ENCODE measurements around the gene KRT84. TPM values are rescaled to one million over a fixed set of nuclear protein-coding genes. Genes with fewer than 3 reads are reported as not detected.
A peak's percentile ranks its signal among the peaks of the same experiment; 100 is the strongest.

KRT84 gene
- total RNA-seq, 2 experiments from 2014 or later = not detected

GRCh38 chr12:52381206-52381605 lies 4.2 kb downstream of the KRT84 start:
- intact Hi-C loops (cut with micrococcal nuclease) = loop anchor here (10.0 kb wide), 1 partner anchor 594 kb away; no protein-coding TSS in a partner anchor
- no peaks in the 10 kb centered on the region for H3K36me3 Mint-ChIP-seq (ENCODE audit: low read depth)
- H3K9me3 Mint-ChIP-seq = no peaks in the 10 kb centered on the region
- POLR2A ChIA-PET = no interaction called here
- ATAC-seq (no peak), DNase-seq (no peak)
- H3K27me3 Mint-ChIP-seq = no peaks in the 10 kb centered on the region
- CTCF ChIA-PET = interaction anchor here (1.1 to 1.9 kb wide), 4 partner anchors 8 to 53 kb away, joined by 4 to 8 read pairs (median 4); no protein-coding TSS in a partner anchor
- H3K27ac Mint-ChIP-seq = no peak overlapping the region
- TF ChIP-seq, protein P1, sequence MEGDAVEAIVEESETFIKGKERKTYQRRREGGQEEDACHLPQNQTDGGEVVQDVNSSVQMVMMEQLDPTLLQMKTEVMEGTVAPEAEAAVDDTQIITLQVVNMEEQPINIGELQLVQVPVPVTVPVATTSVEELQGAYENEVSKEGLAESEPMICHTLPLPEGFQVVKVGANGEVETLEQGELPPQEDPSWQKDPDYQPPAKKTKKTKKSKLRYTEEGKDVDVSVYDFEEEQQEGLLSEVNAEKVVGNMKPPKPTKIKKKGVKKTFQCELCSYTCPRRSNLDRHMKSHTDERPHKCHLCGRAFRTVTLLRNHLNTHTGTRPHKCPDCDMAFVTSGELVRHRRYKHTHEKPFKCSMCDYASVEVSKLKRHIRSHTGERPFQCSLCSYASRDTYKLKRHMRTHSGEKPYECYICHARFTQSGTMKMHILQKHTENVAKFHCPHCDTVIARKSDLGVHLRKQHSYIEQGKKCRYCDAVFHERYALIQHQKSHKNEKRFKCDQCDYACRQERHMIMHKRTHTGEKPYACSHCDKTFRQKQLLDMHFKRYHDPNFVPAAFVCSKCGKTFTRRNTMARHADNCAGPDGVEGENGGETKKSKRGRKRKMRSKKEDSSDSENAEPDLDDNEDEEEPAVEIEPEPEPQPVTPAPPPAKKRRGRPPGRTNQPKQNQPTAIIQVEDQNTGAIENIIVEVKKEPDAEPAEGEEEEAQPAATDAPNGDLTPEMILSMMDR (IDR thresholded peaks at IDR 0.05) = no peak
- H3K4me1 Mint-ChIP-seq (ENCODE audit: low read depth) = peaks cover 13% of the 10 kb centered on the region
- H3K4me3 Mint-ChIP-seq = no peak overlapping the region

GRCh38 chr12:52380271-52380694 lies 5.2 kb downstream of the KRT84 start:
- H3K4me1 Mint-ChIP-seq (ENCODE audit: low read depth) = peaks cover 13% of the 10 kb centered on the region
- no peaks in the 10 kb centered on the region for H3K9me3 Mint-ChIP-seq
- POLR2A ChIA-PET = no interaction called here
- intact Hi-C loops (cut with micrococcal nuclease) = loop anchor here (10.0 kb wide), 1 partner anchor 595 kb away; no protein-coding TSS in a partner anchor
- peak; percentile 43 for DNase-seq
- H3K27me3 Mint-ChIP-seq = no peaks in the 10 kb centered on the region
- H3K4me3 Mint-ChIP-seq = no peak overlapping the region
- H3K36me3 Mint-ChIP-seq (ENCODE audit: low read depth) = no peaks in the 10 kb centered on the region
- ATAC-seq = no peak
- CTCF ChIA-PET = interaction anchor here (0.7 to 1.5 kb wide), 3 partner anchors 16 to 53 kb away, joined by 3 to 4 read pairs (median 4); no protein-coding TSS in a partner anchor
- no peak overlapping the region for H3K27ac Mint-ChIP-seq
- TF ChIP-seq, protein P1 (IDR thresholded peaks at IDR 0.05) = peak; percentile 42

- H3K27me3 Mint-ChIP-seq = no peaks in the 10 kb centered on the region
- no peak for ATAC-seq
- POLR2A ChIA-PET = no interaction called here
- peaks cover 13% of the 10 kb centered on the region for H3K4me1 Mint-ChIP-seq (ENCODE audit: low read depth)
- TF ChIP-seq, protein P1 (IDR thresholded peaks at IDR 0.05) = no peak
- CTCF ChIA-PET = interaction anchor here (0.5 kb wide), 1 partner anchor 21 kb away, joined by 3 read pairs; no protein-coding TSS in a partner anchor
- no peaks in the 10 kb centered on the region for H3K36me3 Mint-ChIP-seq (ENCODE audit: low read depth)
- H3K27ac Mint-ChIP-seq = no peak overlapping the region
- no peak for DNase-seq
- intact Hi-C loops (cut with micrococcal nuclease) = loop anchor here (10.0 kb wide), 1 partner anchor 495 kb away; no protein-coding TSS in a partner anchor
- H3K9me3 Mint-ChIP-seq = no peaks in the 10 kb centered on the region
- H3K4me3 Mint-ChIP-seq = no peak overlapping the region
These were observed 5.9 kb downstream of the KRT84 start for GRCh38 chr12:52379536-52379935.

DNA sequence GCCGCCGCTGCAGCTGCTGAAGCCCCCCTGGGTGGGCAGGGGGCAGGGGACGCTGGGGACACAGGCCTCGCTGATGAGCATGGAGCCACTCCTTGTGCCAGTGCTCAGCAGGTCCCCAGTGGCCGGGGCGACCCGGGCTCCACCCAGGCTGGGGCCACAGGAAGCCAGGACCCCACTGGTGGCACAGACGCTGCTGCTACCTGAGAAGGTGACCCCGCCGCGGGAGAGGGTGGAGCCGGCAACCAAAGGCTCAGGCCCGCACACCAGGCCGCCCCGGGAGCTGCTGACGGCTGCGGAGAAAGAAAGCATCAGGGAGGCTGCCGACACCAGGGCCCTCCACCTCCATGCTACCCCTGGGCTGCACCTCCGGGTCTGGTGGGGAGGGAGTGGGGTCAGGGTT lies 7.4 kb downstream of the KRT84 start:
- Mint-ChIP-seq H3K9me3 (peaks cover 3% of the 10 kb centered on the region), H3K4me3 (no peak overlapping the region), H3K36me3 (ENCODE audit: low read depth) (no peaks in the 10 kb centered on the region), H3K4me1 (ENCODE audit: low read depth) (peaks cover 9% of the 10 kb centered on the region), H3K27ac (no peak overlapping the region), H3K27me3 (no peaks in the 10 kb centered on the region)
- ATAC-seq (no peak), DNase-seq (no peak)
- POLR2A ChIA-PET = no interaction called here
- CTCF ChIA-PET = no interaction called here
- intact Hi-C loops (cut with micrococcal nuclease) = loop anchor here (10.0 kb wide), 1 partner anchor 497 kb away; no protein-coding TSS in a partner anchor
- TF ChIP-seq, protein P1 (IDR thresholded peaks at IDR 0.05) = no peak

DNA sequence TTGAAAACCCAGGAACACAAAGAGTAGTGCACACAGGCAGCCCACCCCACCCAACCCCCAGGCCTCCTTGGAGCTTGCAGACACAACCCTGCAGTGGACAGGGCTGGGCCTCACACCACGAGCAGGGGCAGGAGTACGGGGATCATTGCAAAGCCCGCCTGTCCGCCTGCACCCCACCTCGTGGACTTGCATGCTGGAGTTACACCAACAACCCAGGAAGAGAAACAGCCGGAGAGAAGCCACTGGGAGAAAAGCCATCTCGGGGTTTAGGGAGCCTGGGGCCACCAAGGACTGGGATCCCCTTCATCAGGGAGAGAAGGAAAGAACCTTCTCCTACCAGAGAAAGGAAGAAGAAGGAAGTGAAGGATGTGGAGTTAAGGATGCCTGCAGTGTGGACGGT lies 8.2 kb downstream of the KRT84 start:
- Mint-ChIP-seq H3K4me1 (ENCODE audit: low read depth) (peaks cover under 1% of the 10 kb centered on the region), H3K4me3 (no peak overlapping the region), H3K27ac (no peak overlapping the region), H3K9me3 (peaks cover 3% of the 10 kb centered on the region), H3K27me3 (no peaks in the 10 kb centered on the region), H3K36me3 (ENCODE audit: low read depth) (no peaks in the 10 kb centered on the region)
- CTCF ChIA-PET = no interaction called here
- no peak for DNase-seq
- intact Hi-C loops (cut with micrococcal nuclease) = loop anchor here (10.0 kb wide), 1 partner anchor 498 kb away; no protein-coding TSS in a partner anchor
- no peak for ATAC-seq
- TF ChIP-seq, protein P1 (IDR thresholded peaks at IDR 0.05) = no peak
- POLR2A ChIA-PET = no interaction called here

All from activated CD8-positive, alpha-beta T cell treated with anti-CD3 and anti-CD28 coated beads for 36 hours (primary cell).